ENCODE results near the gene CDH23. TPM values are rescaled to one million over a fixed set of nuclear protein-coding genes. Genes with fewer than 3 reads are reported as not detected.
"Not testable (repeated sequence)": the region's sequence is repeated elsewhere in the genome, so short reads cannot be mapped to it uniquely, and the experiment has no call there.

The CDH23 gene
- total RNA-seq, 1 donor from 2014 or later, result under 0.01 TPM

DNA sequence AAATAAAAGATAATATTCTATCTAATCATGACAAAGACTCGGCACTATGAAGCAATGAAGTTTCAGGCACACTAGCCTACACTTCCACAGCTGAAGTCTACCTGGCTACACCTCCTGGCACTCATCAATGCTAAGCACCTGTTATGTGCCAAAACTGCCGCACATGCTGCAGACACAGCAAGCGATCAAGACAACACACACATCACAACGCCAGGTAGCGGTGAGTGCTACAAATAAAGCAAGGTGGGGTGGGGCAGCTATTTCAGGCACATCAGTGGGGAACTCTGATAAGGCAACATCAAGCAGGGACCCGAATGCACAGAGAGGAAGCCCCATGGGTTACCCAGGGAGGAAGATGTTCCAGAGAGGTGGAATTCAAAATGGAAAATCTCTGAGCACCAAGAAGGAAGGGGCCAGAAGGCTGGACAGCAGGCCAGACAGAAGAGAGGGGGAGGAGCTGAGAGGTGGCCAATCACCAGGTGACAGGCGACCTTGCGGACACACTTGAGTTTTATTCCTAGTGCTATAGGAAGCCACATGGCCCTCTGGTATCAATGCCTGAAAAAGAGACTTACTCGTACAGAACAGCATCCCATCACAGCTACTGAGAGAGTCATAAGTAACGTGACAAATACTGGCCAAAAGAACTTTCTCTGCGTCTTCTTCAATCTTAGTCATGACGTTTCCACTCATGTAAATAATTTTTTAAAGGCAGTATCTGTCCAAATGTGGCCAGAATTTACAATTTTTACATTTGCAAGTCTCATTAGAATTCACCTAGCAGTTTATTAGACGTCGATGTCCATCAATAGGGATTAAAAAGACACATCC is 446.4 kb downstream of the CDH23 start:
- DNase-seq, result no peak

DNA sequence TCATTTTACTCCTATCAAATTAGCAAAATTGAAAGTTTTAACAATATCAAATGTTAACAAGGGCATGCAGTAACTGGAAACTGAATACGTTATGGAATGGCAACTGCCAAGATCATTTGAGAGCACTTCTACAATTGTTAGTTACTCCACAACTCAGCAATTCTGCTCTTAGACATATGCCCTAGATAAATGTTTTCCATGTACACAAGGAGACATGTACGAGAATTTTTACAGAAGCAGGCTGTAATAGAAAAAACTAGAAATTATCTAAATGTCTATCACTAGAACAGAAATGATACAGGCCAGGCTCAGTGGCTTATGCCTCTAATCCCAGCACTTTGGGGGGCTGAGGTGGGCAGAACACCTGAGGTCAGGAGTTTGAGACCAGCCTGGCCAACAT is 447.4 kb downstream of the CDH23 start:
- no peak for DNase-seq

DNA sequence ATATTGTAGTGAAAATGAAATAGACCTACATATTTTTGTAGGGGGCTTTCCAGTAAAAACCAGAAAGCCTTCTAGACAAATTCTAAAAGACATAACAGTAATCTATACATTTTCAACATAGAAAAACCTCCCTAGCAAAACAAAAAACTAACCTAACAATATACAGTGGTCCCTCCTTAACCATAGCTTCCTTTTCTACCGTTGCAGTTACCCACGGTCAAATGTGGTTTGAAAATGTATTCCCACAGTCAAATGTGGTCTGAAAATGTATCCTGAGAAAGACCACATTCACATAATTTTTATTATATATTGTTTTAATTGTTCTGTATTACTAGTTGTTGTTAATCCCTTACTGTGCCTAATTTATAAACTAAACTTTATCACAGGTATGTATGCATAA is 448.0 kb downstream of the CDH23 start:
- DNase-seq, result no peak

DNA sequence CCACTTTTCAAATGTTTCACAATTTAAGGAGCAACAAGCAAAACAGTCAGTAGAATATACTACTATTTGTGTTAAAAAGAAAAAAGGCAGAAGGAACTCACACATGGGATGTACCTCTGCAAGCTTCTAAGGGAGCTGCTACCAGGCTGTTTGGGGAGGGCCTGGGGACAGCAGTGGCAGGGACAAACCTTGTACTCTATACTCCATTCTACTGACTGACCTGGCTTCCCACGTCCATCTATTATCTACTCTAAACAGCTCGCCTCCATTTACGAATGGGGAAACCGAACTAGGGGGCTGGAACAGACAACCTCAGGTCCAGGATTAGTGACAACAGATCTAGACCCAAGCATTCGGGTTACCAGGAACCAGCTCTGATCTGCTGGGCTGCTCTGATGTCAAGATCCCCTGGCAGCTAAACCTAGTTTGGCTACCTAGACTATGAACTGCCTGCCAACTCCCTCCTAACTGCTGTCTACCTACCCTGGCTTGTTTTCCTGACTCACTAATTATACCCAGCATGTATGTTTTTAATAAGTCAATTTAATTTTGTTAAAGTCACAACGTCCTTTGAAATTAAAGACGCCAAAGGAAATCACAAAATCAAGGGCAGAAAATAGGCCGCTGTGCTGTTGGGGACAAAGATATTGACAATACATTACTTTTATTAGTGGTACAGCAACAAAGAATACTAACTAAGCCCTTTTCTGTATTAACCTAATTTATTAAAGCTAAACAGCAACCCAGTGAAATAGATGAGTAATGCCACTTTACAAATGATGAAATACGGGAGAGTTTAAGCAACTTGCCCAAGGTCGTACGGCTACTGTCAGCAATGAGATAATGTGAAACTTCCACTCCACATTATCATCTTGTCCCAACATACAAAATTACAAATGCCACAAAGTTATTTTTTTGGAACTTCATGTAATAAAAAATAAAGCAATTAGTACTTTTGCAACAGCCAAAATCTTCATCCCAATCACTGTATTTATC is 449.0 kb downstream of the CDH23 start:
- DNase-seq, result no peak

DNA sequence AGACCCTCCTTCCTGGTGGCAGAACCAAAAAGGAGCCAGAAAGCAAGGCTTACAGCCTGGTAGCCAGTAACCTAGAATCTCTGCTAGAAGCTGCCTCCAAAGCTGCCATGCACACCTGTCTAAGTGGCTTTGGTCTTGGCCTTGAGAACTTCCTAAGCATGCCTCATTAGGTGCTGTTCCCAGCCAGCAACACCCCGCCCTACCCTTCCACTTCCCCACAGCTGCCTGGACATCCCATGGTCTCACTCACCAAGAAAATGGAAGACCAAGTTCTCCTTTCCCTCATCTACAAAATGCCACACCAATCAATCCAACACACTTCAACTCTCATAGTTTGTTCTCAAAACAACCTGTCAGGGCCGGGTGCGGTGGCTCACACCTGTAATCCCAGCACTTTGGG is 450.1 kb downstream of the CDH23 start:
- no peak for DNase-seq

DNA sequence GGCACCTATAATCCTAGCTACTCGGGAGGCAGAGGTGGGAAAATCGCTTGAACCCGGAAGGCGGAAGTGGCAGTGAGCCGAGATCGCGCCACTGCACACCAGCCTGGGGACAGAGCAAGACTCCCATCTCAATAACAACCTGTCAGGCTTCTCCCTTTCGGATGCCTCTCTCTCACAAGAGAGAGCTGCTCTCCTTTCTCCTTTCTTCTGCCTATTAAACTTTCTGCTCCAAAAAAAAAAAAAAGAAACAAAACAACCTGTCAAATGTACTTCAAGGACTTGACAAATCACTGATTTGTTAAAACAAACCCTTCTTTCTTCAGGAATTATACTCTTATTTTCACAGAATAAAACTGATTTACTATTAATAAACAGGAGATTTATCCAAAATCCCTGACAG is 450.7 kb downstream of the CDH23 start:
- no peak for DNase-seq

DNA sequence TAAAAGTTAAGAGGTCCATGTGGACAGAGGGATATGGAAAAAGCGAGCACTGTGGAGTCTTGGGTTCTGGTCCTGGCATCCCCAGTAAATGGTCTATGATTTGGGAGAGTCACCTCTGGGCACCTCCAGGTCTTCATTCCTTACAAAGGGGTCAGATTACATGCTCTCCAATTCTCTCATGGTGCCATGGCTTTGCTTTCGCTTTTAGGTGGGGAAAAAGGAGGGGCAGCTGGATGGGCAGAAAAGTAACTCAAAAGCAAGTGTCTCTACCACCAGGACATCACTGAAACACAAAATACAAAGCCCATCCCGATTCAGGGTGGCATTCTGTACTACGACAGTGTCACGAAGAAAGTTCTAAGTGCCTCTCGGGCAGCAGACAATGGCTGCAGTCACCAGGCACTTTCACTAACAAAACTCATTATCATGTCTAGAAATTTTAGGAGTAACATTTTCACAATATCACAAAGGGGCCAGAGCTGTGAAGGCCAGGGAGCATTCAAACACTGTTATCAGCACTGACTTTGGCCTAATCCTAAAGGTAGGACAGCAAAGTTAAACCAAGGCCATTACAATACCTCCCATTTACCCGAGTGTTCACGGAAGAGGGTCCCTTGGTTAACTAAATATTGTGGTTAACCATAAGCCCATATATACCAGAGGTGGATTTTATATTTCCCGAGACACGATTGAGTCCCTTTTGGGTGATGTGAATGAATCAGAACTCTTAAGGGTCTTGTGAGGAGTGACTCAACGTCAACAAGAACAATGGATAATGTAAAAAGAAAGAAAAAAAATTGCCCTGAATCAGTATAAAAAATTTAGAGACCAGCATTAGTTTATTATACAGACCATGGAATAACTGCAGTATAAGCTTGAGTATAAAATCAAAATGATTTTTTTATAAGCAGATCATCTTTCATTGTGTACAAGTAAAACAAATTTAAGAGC is 451.9 kb downstream of the CDH23 start:
- peak; percentile 79 for DNase-seq

DNA sequence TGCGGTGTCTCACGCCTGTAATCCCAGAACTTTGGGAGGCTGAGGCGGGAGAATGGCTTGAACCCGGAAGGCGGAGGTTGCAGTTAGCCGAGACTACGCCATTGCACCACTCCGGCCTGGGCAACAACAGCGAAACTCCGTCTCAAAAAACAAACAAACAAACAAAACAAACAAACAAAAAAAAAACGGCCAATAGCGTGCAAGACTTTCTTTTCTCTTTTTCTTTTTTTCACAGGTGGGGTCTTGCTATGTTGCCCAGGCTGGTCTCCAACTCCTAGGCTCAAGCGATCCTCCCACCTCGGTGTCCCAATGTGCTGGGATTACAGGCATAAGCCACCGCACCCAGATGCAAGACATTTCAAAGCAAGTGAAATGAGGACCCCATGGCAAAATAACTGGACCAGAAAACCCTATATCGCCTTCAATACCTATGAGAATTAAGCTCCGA is 452.8 kb downstream of the CDH23 start:
- no peak for DNase-seq

DNA sequence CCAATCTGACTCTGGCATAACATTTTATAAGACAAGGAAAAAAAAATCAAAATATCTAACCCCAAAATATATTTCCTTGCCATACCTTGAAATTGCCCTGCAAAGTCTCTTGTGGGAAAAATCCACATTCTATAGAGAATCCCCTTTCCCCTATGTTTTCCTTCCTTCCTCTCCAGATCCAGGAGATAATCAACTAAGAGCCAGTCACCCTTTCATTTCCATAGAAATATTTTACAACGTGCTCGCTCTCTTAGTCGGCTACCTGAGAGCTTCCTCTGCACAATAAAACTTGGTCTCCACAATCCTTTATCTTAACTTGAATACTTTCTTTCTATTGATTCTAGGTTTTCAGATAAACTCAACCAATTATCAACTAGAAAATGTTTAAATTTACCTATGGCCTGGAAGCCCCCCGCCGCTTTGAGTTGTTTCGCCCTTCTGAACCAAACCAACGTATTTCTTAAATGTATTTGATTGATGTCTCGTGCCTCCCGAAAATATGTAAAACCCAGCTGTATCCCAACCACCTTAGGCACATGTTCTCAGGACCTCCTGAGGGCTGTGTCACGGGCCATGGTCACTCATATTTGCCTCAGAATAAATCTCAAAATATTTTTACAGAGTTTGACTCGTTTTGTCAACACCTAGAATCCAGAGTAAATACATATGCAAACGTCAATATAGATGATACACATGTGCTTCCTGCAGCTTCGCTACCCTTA is 453.5 kb downstream of the CDH23 start:
- no peak for DNase-seq

DNA sequence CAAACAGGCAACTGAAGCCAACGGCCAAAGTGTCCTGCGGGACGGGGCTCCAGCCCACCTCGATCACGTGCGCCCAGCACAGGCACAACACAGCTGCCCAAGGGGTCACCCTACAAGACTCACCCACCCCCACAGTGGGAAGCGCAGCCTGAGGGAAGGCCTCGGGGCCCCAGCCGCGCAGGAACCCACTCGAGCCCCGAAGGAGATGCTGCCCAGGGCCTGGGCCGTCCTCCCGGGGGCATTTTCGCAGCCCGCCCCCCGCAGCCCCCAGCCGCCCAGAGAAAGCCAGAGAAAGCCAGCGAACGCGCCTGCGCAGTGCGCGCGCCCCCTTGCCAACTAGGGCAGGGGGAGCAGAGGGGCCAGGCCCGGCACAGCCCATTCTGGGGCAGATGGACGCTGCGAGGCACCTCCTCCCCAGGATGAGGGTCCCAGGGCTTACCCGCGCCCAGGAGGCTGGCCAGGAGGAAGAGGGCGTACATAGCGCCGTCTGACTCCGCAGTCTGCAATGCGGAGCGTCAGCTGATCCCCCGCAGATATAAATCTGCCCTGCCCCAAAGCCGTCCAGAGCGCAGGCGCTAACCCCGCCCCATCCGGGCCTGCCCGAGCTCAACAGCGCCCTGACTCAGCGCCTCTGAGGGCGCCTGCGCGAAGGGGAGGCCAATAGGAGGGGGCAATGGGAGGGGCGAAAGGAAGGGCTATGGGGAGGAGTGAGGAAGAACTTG is 454.2 kb downstream of the CDH23 start, which contains the start of gene PSAP:
PSAP (minus strand) TSS at position 509 of the 722 bp plus-strand sequence; CDS start at position 479, 30 bp downstream.
- peak; percentile 98 for DNase-seq

DNA sequence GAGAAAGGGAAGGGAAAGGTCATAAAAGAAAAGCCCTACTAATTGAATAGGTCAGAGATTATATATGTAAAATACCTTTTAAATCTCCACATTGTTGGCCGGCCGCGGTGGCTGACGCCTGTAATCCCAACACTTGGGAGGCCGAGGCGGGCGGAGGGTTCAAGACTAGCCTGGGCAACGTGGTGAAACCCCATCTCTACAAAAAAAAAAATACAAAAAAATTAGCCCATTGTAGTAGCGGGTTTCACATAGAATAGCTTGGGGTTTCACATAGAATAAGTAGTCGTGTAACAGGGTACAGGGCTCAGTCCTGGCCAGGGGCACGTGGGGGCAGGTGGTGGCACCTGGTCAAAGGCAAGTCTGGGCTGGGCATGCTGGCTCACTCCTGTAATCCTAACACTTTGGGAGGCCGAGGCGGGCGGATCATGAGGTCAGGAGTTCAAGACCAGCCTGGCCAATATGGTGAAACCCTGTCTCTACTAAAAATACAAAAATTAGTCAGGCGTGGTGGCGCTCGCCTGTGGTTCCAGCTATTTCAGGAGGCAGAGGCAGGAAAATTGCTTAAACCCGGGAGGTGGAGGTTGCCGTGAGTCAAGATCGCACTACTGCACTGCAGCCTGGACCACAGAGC is 454.9 kb downstream of the CDH23 start:
- not testable (repeated sequence) for DNase-seq

DNA sequence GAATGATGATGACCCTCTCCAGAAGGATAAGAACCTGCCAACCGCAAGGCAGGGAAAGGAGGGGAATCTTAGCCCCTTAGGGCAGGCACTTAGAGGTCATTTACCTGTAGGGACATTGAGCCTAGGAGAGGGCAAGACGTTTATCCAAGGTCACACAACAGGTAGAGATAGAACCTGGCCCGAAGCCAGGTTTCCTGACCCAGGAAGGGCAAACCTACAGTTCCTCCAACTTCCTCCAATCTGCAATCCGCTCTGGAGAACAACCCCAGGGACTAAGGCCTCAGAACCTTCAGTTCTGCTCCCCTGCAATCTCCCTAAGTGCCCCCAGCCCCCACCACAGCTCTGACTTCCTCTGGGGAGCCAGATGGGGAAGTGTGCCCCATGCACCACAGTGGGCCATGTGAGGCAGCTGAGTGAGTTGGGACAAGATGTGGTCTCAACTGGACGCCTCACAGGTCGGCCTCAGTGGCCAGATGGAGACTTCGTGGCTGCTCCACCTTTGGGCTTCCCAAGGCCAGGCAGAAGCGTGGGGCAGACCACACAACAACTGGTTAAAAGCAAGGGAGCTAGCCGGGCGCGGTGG is 455.7 kb downstream of the CDH23 start:
- no peak for DNase-seq

DNA sequence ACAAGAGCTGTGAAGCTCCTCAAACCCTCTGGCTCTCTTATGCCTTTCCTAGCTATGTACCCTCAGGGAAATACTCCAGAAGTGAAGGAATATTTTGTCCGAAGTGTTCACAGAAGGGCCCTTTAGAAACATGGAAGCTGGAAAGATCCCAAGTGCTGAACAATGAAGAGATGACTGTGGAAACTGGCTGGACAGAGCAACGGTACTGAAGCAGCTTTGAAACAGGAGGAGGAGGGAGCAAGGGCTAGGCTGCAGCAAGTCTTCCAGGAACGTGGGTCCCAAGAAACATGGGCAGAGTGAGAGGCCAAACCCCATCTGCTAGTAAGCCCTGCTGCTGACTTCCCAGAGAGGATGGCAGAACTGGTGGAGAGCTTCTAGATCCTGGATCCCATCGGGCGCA is 457.3 kb downstream of the CDH23 start:
- no peak for DNase-seq

DNA sequence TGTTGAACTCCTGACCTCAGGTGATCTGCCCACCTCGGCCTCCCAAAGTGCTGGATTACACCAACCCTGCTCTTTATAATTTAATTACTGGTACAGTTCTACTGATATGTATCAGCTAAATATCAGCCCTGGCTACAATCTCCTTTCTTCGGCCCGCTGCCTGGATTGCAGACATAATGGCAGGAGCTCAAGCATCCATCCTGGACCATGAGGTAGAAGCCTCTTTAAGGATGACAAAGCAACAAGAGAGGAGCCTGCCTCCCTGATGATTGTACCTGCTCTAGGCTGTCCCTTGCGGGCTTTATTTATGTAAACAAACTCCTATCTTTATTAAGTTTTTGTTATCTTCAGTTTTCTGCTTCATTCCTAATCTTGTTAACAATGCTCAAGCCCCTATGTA is 459.9 kb downstream of the CDH23 start:
- DNase-seq, result no peak

DNA sequence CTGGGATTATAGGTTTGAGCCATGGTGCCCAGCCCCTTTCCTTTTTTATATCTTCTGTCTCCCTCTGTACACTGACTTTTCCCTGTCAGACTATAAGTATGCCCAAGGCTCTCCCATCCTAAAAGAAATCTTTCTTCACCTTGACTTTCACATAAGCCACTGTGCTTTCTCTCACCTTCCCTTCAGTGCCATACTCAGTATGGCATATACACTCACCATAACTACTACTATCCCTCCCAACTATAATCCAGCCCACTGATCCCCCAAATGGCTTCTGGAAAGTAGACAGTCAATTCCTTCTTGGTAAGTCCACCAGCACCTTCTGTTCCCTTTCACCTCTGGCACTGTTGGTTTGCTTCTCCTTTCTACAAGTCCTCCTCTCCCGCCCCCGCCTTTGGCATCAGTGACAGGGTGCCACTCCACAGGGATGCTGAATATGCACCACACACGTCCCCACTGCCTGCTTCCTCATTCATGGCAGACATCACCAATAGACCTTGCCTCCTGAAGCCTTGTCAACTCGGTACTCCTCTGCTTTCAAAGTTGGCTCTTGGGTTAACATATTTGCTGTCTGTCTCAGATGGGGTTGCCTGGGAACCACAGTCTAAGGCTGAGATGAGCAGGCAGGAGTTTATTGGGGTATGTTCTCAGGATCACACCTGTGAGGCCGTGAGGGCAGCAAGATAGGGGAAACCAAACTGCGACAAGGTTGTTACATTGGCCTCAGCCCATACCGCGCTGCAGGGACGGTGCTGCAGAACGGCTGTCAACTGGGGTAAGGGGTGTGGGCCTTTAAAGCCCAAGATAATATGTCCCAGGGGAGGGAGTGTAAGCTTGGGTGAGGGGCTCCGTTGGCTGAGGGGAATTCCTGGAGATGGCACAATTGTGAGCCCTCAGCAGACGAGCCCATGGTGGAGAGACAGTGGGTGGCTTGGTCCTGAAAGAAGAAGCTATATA is 461.5 kb downstream of the CDH23 start:
- no peak for DNase-seq

DNA sequence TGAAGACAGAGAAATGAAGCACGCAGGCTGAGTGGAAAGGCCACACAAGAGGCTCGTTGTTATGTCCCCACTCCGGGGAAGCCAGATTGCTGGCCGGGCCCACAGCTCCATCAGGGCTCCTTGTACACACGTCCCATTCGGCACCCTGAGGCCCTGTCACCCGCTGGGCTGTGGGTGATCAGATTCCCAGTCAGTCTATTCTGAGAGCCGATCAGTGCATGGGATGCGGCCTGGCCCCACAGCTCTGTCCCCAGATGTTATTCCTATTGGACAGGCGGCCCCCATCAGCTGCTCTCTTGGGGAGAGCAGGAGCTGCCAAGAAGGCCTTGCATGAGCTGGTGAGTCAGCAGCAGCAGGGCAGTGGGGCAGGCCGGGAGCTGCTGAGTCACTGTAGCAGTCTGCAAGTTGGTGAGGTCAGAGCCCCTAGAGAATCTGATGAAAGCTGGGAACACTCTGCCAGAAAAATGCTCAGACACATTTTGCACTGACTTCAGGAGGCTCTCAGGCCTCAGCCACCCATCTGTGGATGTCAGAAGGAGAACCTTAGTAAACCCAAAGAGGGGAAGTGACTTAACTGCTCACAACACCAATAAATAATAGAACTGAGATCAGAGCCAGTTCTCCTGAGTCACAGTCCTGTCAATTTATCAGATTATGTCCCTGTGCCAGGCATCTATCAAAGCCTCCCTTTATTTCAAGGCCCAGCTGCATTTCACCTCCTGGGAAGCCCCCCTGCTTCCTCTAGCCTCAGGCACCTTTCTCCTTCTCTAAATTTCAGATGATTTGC is 463.7 kb downstream of the CDH23 start:
- DNase-seq, result peak; percentile 99

DNA sequence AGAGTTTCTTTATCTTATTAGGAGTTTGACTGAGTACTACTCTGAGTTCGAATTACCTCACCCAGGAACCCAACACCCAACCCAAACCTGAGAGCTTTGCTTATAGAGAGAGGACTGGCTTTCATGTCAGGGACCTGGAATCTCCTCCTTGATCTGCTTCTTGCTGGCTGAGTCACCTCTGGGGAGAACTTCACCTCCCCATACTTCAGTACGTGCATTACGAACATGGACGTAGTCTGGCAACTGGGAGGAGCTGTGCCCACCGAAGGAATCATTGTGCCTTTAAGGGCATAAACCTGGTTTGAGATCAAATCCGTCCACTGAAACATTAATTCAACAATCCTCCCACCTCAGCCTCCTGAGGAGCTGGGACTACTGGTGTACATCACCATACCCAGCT is 466.5 kb downstream of the CDH23 start:
- DNase-seq, result no peak

DNA sequence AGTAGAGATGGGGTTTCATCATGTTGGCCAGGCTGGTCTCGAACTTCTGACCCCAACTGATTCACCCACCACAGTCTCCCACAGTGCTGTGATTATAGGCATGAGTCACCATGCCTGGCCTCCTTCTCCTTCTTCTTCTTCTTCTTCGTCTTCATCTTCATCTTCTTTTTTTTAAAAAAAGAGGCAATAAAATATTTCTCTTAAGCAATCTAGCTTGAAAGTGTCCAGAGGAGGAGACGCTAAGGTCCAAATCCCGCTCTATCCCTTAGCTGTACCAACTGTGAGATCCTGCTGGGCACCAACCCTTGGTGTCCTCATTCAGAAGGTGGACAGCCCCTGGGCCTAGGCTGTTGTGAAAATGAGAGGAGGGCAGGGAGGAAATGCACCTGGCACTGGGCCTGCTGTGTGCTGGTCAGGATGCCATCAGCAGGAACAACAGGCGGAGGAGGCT is 468.2 kb downstream of the CDH23 start:
- DNase-seq, result no peak
